HepG2 (cell line): ENCODE measurements around the gene NFS1. TPM values are rescaled to one million over a fixed set of nuclear protein-coding genes. Genes with fewer than 3 reads are reported as not detected.

ENCODE experiments used
- ATAC-seq: fragments of 200-7000 bp; cut with Tn5 transposase; 3 replicates; pipeline ENCODE4 v1.9.1; 2020; ENCODE audit warnings: mild to moderate bottlenecking, moderate library complexity
- BruUV-seq: library from RNA; stranded (reverse); fragments of 400-500 nt; replicated peaks from 2 replicates; lab custom pipeline; 2021; lab: Mats Ljungman, UMichigan
- CTCF ChIA-PET: fragments of 300-600 bp; formaldehyde crosslinking; extraction: SDS; loops from one replicate; lab custom pipeline; 2021; ENCODE audit warnings: low total read pairs, inconsistent platforms, low intra/inter-chr PET ratio; lab: Yijun Ruan, JAX
- POLR2A ChIA-PET: fragments of 350-600 bp; sonication (Branson Sonifier 250); formaldehyde crosslinking; loops from one replicate; lab custom pipeline; 2020; ENCODE audit warnings: antibody characterized with exemption, inconsistent platforms; lab: Yijun Ruan, JAX
- DNase-seq: peaks from one replicate; pipeline ENCODE4 v3.0.0-alpha.2; 2015; ENCODE audit warnings: low spot score
- FAIRE-seq: peaks from 3 replicates; lab custom pipeline; 2011; peaks lifted over from hg19 to GRCh38; lab: Jason Lieb, UNC
- H2AFZ ChIP-seq: one replicate; pipeline ENCODE4 v1.6.1; 2011; ENCODE audit warnings: low read length, inconsistent platforms
- H3K27ac ChIP-seq: fragments of 300-600 bp; 3 replicates; pipeline ENCODE4 v1.8.0; 2011; ENCODE audit warnings: mixed run types, mild to moderate bottlenecking, mixed read lengths, low read length, inconsistent platforms; ENCODE audit not compliant: insufficient read depth; ENCODE audit errors: extremely low read length
- H3K27me3 ChIP-seq, 2 experiments: fragments of 200-600 bp in 1 of 2; 2 replicates in 1 of 2; 3 replicates in 1 of 2; pipeline versions ENCODE4 v1.6.0 to v1.8.0; 2011; ENCODE audit warnings: low read length in 2 of 2, mild to moderate bottlenecking in 2 of 2, moderate library complexity in 2 of 2, inconsistent platforms in 1 of 2; ENCODE audit not compliant: insufficient read depth in 2 of 2, control insufficient read depth in 1 of 2
- H3K36me3 ChIP-seq, 2 experiments: fragments of 200-600 bp in 1 of 2; replicated peaks in 1 of 2; 2 replicates in 1 of 2; 3 replicates in 1 of 2; pipeline versions ENCODE4 v1.5.1 to v1.8.0; 2011; ENCODE audit warnings: low read length in 2 of 2, inconsistent platforms in 1 of 2; ENCODE audit not compliant: insufficient read depth in 2 of 2, control insufficient read depth in 1 of 2
- H3K4me1 ChIP-seq: 2 replicates; pipeline ENCODE4 v1.5.1; 2012; ENCODE audit warnings: low read length, inconsistent platforms; ENCODE audit not compliant: insufficient read depth
- H3K4me2 ChIP-seq: 2 replicates; pipeline ENCODE4 v1.6.0; 2011; ENCODE audit warnings: low read depth, low read length, inconsistent platforms
- H3K4me3 ChIP-seq, 3 experiments: fragments of 200-600 bp in 1 of 3; sonication (generic), shearing (Covaris generic) in 1 of 3; replicated peaks in 1 of 3; 2 replicates each; pipeline ENCODE4 v1.5.1; 2011 to 2016; ENCODE audit warnings: low read length in 3 of 3, inconsistent platforms in 2 of 3, low read depth in 2 of 3, mild to moderate bottlenecking in 2 of 3, control low read depth in 1 of 3, mixed read lengths in 1 of 3; ENCODE audit not compliant: insufficient read depth in 1 of 3
- H3K79me2 ChIP-seq: one replicate; pipeline ENCODE4 v1.6.1; 2011; ENCODE audit warnings: low read length, inconsistent platforms; ENCODE audit not compliant: insufficient read depth
- H3K9ac ChIP-seq: 2 replicates; pipeline ENCODE4 v1.6.0; 2011; ENCODE audit warnings: mild to moderate bottlenecking, low read depth, low read length, inconsistent platforms; ENCODE audit not compliant: insufficient read depth
- H3K9me3 ChIP-seq: 2 replicates; pipeline ENCODE4 v1.5.1; 2012; ENCODE audit warnings: mild to moderate bottlenecking, low read length
- H4K20me1 ChIP-seq: 2 replicates; pipeline ENCODE4 v1.6.0; 2011; ENCODE audit warnings: inconsistent platforms, mild to moderate bottlenecking, low read length, moderate library complexity; ENCODE audit not compliant: insufficient read depth
- CHCHD3 ChIP-seq: sonication (generic); formaldehyde crosslinking; IDR thresholded peaks from 2 replicates; pipeline ENCODE4 v1.8.0; 2022; ENCODE audit warnings: mild to moderate bottlenecking, missing genetic modification reagents, moderate library complexity
- ELF4 ChIP-seq: sonication (generic); formaldehyde crosslinking; IDR thresholded peaks from 2 replicates; pipeline ENCODE4 v1.5.0; 2020; ENCODE audit warnings: missing genetic modification reagents, mild to moderate bottlenecking, moderate library complexity, borderline replicate concordance
- MBD4 ChIP-seq: IDR thresholded peaks from 2 replicates; pipeline ENCODE4 v1.6.1; 2012; ENCODE audit warnings: low read length, inconsistent platforms, borderline replicate concordance
- PAF1 ChIP-seq: IDR thresholded peaks from 2 replicates; pipeline ENCODE4 v1.6.1; 2016; ENCODE audit warnings: missing genetic modification reagents, missing compliant biosample characterization
- POLR2A ChIP-seq, 2 experiments: IDR thresholded peaks; 2 replicates each; pipeline ENCODE4 v1.6.1; 2011; ENCODE audit warnings: low read depth in 2 of 2, low read length in 2 of 2, mild to moderate bottlenecking in 1 of 2, moderate library complexity in 1 of 2; ENCODE audit not compliant: insufficient read depth in 1 of 2
- POLR2AphosphoS2 ChIP-seq: IDR thresholded peaks from 2 replicates; pipeline ENCODE4 v1.6.1; 2011; ENCODE audit warnings: low read depth, low read length, improper control_type of control experiment
- POLR2AphosphoS5 ChIP-seq: IDR thresholded peaks from 2 replicates; pipeline ENCODE4 v1.6.1; 2012; ENCODE audit warnings: low read depth, low read length
- POLR2G ChIP-seq: fragments of 200-400 bp; formaldehyde crosslinking; IDR thresholded peaks from 2 replicates; pipeline ENCODE4 v1.6.1; 2018; ENCODE audit warnings: mild to moderate bottlenecking, low read depth, low read length, moderate library complexity
- RBFOX2 ChIP-seq: fragments of 200-400 bp; formaldehyde crosslinking; IDR thresholded peaks from 2 replicates; pipeline ENCODE4 v1.6.1; 2017; ENCODE audit warnings: low read depth, mild to moderate bottlenecking, low read length
- RBM22 ChIP-seq: fragments of 200-400 bp; formaldehyde crosslinking; optimal IDR thresholded peaks from 2 replicates; pipeline ENCODE3; 2017; ENCODE audit warnings: mild to moderate bottlenecking, low read length, moderate library complexity
- RELA ChIP-seq: sonication (generic); formaldehyde crosslinking; IDR thresholded peaks from 2 replicates; pipeline ENCODE4 v1.4.0; 2020; ENCODE audit warnings: missing genetic modification reagents
- SMYD3 ChIP-seq: sonication (generic); formaldehyde crosslinking; IDR thresholded peaks from 2 replicates; pipeline ENCODE4 v1.8.1; 2023; ENCODE audit warnings: mild to moderate bottlenecking, missing genetic modification reagents
- ZFP41 ChIP-seq: sonication (generic); formaldehyde crosslinking; IDR thresholded peaks from 2 replicates; pipeline ENCODE4 v1.4.0; 2020; ENCODE audit warnings: mild to moderate bottlenecking, missing genetic modification reagents, borderline replicate concordance
- ZNF10 ChIP-seq: sonication (generic); formaldehyde crosslinking; IDR thresholded peaks from 2 replicates; pipeline ENCODE4 v1.4.0; 2020; ENCODE audit warnings: mild to moderate bottlenecking, low read depth, missing genetic modification reagents, borderline replicate concordance
- WGBS: methylation state at CpG from one replicate; pipeline ENCODE4 v1.1.6; 2017; ENCODE audit warnings: low lambda C conversion rate; 5-methylcytosine and 5-hydroxymethylcytosine counted together
- in situ Hi-C: cut with HindIII; loops from 2 replicates; pipeline ENCODE4 v1.10.0; 2017; ENCODE audit warnings: low pct_unique_long_range_greater_than_20kb; ENCODE audit not compliant: extremely low pct_ligation_motif_present
- intact Hi-C: fragments of 100-400 bp; cut with micrococcal nuclease; formaldehyde crosslinking; loops from one replicate; pipeline ENCODE4 v1.10.0; 2022; ENCODE audit not compliant: unreplicated experiment
- polyA plus RNA-seq, 8 experiments: library from polyadenylated mRNA; depleted of rRNA in 3 of 8; stranded (reverse) in 7 of 8; unstranded in 1 of 8; fragments of >200 nt; fragmentation: Illumina TruSeq in 4 of 8; extraction: Trizol in 4 of 8; gene quantifications; 2 replicates each; pipeline versions ENCODE4 v1.2.1 to v1.2.3, GENCODE V29; 2011 to 2016; ENCODE audit warnings: low read depth in 4 of 8, missing spikeins in 1 of 8, mixed read lengths in 1 of 8; ENCODE audit not compliant: insufficient read depth in 1 of 8
- total RNA-seq, 5 experiments: library from RNA; depleted of rRNA; stranded (reverse); fragments of >200 nt; fragmentation: Illumina TruSeq; extraction: Trizol; gene quantifications; 2 replicates each; pipeline ENCODE4 v1.2.3, GENCODE V29; 2016; ENCODE audit warnings: low read depth in 1 of 5
- TF ChIP-seq, protein P1 (sequence below): sonication (generic); formaldehyde crosslinking; conservative IDR thresholded peaks from 2 replicates; pipeline ENCODE4 v1.8.1; 2023; ENCODE audit warnings: missing genetic modification reagents
- TF ChIP-seq, protein P2 (sequence below): sonication (generic); formaldehyde crosslinking; IDR thresholded peaks from 2 replicates; pipeline ENCODE4 v1.4.0; 2020; ENCODE audit warnings: missing genetic modification reagents
- TF ChIP-seq, protein P3 (sequence below): sonication (generic); formaldehyde crosslinking; IDR thresholded peaks from 2 replicates; pipeline ENCODE4 v1.8.1; 2022; ENCODE audit warnings: mild to moderate bottlenecking, missing genetic modification reagents

Gene NFS1
- total and polyA plus RNA-seq, 2 of the 13 experiments (the other 11 are each of a cell fraction or from before 2014, with no cell fraction given) = 65.9 to 88.1 TPM

DNA sequence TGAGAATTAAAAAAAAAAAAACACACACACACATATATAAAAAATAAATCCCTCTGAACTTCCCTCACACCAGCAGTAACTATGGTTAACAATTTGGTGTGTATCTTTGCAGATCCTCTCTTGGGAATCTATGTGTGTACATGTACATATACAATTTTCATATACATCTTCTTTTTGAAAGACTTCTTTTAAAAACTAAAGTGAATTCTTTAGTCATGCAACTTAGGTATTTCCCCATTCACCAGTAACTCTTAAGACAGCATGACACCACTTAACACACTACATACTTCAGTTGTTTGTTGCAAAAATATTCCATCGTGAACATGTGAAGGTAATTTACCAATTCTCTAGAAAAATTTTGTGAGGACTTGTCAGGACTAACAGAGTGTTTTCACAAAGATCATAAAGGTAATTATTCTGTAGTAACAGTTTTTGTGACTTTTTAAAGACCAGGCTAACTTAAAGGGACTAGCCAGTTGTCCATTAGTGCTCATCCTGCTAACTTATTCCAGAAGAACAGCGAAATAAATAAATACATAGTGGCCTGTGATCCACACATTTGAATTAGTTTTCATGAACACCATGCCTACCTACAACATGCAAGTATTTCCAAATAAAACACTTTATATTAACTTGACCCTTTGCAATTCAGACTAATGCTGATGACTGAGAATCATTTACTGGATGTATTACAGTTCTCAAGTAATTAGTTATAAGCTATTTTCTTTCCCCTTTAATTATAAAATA, 30.9 kb upstream of the NFS1 start:
- CTCF ChIA-PET = no interaction called here
- WGBS = 98% methylated on average over 2 of the region's 2 CpGs

More for the DNA sequence above, 30.9 kb upstream of the NFS1 start:
- Histone ChIP-seq H3K4me2 (no peak overlapping the region), H3K4me3 (no peak overlapping the region), H3K9ac (no peak overlapping the region), H3K36me3 (peaks cover 53 to 94% of the 10 kb centered on the region in 2 experiments), H2AFZ (no peak overlapping the region), H3K27me3 (no peaks in the 10 kb centered on the region), H3K4me1 (peaks cover 44% of the 10 kb centered on the region), H3K9me3 (no peaks in the 10 kb centered on the region), H3K27ac (no peak overlapping the region), H4K20me1 (peaks cover 97% of the 10 kb centered on the region), H3K79me2 (peaks cover 90% of the 10 kb centered on the region)
- POLR2A ChIA-PET = interaction anchor here (9.2 to 16.7 kb wide), 2 partner anchors 11 to 20 kb away, joined by 211 to 319 read pairs; partner anchors contain the start of genes NFS1, RBM39 and ROMO1
- BruUV-seq = no TSS peak
- FAIRE-seq (no peak), DNase-seq (no peak), ATAC-seq (no peak)
- in situ Hi-C loops (no loop called here), intact Hi-C loops (no loop called here)
- TF ChIP-seq CHCHD3 (CRISPR knock-in tag) = no peak
- 0 out of 2 replicates have a peak, but pooled peaks have one; percentile 10 for TF ChIP-seq POLR2AphosphoS5
- peak; percentile 88 for TF ChIP-seq MBD4
- 0 out of 2 replicates have a peak, but pooled peaks have one; percentile 16 for TF ChIP-seq POLR2G
- 0 out of 2 replicates have a peak, but pooled peaks have one; percentile 36 for TF ChIP-seq ELF4 (CRISPR knock-in tag)
- TF ChIP-seq RBFOX2 = peak; percentile 61
- TF ChIP-seq, protein P1, sequence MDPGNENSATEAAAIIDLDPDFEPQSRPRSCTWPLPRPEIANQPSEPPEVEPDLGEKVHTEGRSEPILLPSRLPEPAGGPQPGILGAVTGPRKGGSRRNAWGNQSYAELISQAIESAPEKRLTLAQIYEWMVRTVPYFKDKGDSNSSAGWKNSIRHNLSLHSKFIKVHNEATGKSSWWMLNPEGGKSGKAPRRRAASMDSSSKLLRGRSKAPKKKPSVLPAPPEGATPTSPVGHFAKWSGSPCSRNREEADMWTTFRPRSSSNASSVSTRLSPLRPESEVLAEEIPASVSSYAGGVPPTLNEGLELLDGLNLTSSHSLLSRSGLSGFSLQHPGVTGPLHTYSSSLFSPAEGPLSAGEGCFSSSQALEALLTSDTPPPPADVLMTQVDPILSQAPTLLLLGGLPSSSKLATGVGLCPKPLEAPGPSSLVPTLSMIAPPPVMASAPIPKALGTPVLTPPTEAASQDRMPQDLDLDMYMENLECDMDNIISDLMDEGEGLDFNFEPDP = 0 out of 2 replicates have a peak, but pooled peaks have one; percentile 20
- TF ChIP-seq, protein P2, sequence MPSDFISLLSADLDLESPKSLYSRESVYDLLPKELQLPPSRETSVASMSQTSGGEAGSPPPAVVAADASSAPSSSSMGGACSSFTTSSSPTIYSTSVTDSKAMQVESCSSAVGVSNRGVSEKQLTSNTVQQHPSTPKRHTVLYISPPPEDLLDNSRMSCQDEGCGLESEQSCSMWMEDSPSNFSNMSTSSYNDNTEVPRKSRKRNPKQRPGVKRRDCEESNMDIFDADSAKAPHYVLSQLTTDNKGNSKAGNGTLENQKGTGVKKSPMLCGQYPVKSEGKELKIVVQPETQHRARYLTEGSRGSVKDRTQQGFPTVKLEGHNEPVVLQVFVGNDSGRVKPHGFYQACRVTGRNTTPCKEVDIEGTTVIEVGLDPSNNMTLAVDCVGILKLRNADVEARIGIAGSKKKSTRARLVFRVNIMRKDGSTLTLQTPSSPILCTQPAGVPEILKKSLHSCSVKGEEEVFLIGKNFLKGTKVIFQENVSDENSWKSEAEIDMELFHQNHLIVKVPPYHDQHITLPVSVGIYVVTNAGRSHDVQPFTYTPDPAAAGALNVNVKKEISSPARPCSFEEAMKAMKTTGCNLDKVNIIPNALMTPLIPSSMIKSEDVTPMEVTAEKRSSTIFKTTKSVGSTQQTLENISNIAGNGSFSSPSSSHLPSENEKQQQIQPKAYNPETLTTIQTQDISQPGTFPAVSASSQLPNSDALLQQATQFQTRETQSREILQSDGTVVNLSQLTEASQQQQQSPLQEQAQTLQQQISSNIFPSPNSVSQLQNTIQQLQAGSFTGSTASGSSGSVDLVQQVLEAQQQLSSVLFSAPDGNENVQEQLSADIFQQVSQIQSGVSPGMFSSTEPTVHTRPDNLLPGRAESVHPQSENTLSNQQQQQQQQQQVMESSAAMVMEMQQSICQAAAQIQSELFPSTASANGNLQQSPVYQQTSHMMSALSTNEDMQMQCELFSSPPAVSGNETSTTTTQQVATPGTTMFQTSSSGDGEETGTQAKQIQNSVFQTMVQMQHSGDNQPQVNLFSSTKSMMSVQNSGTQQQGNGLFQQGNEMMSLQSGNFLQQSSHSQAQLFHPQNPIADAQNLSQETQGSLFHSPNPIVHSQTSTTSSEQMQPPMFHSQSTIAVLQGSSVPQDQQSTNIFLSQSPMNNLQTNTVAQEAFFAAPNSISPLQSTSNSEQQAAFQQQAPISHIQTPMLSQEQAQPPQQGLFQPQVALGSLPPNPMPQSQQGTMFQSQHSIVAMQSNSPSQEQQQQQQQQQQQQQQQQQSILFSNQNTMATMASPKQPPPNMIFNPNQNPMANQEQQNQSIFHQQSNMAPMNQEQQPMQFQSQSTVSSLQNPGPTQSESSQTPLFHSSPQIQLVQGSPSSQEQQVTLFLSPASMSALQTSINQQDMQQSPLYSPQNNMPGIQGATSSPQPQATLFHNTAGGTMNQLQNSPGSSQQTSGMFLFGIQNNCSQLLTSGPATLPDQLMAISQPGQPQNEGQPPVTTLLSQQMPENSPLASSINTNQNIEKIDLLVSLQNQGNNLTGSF (CRISPR knock-in tag) = no peak
- TF ChIP-seq, protein P3, sequence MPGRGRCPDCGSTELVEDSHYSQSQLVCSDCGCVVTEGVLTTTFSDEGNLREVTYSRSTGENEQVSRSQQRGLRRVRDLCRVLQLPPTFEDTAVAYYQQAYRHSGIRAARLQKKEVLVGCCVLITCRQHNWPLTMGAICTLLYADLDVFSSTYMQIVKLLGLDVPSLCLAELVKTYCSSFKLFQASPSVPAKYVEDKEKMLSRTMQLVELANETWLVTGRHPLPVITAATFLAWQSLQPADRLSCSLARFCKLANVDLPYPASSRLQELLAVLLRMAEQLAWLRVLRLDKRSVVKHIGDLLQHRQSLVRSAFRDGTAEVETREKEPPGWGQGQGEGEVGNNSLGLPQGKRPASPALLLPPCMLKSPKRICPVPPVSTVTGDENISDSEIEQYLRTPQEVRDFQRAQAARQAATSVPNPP (CRISPR knock-in tag) = 0 out of 2 replicates have a peak, but pooled peaks have one; percentile 10
- peak; percentile 81 for TF ChIP-seq PAF1 (CRISPR knock-in tag)
- no peak for TF ChIP-seq ZFP41 (CRISPR knock-in tag)
- peak; percentile 94; the same call in 1 of the 2 replicates for TF ChIP-seq POLR2AphosphoS2
- peak; percentile 70 for TF ChIP-seq RBM22
- TF ChIP-seq ZNF10 (CRISPR knock-in tag) = no peak
- no peak for TF ChIP-seq RELA
- 0 out of 4 replicates have a peak, but pooled peaks of 1 of the 2 experiments have one; percentile 34 for TF ChIP-seq POLR2A (IDR thresholded peaks at IDR 0.05; ENCODE audit: insufficient read depth in 1 of 2, low read depth in 2 of 2, low read length in 2 of 2)
- 0 out of 2 replicates have a peak, but pooled peaks have one; percentile 45 for TF ChIP-seq SMYD3 (CRISPR knock-in tag)
